HepG2 (cell line): ENCODE data around the gene IL2RG. TPM values are rescaled to one million over a fixed set of nuclear protein-coding genes. Genes with fewer than 3 reads are reported as not detected.

Experiments
- KAT8 ChIP-seq: IDR thresholded peaks from 2 replicates; pipeline ENCODE4 v1.6.1; 2016; ENCODE audit warnings: missing genetic modification reagents, missing compliant biosample characterization
- KDM1A ChIP-seq: IDR thresholded peaks from 2 replicates; pipeline ENCODE4 v1.6.1; 2016; ENCODE audit warnings: missing compliant biosample characterization
- MAFF ChIP-seq: IDR thresholded peaks from 2 replicates; pipeline ENCODE4 v1.6.1; 2011; ENCODE audit warnings: low read depth, low read length, improper control_type of control experiment
- MIER2 ChIP-seq: IDR thresholded peaks from 2 replicates; pipeline ENCODE4 v1.6.1; 2016; ENCODE audit warnings: missing biosample characterization, missing genetic modification reagents
- NFYB ChIP-seq: sonication (generic); formaldehyde crosslinking; IDR thresholded peaks from 2 replicates; pipeline ENCODE4 v1.4.0; 2020; ENCODE audit warnings: missing genetic modification reagents
- PHF5A ChIP-seq: IDR thresholded peaks from one replicate; pipeline ENCODE4 v1.6.1; 2018; ENCODE audit warnings: low read depth, missing genetic modification reagents; ENCODE audit not compliant: unreplicated experiment
- RELA ChIP-seq: sonication (generic); formaldehyde crosslinking; IDR thresholded peaks from 2 replicates; pipeline ENCODE4 v1.4.0; 2020; ENCODE audit warnings: missing genetic modification reagents
- SAFB2 ChIP-seq: sonication (generic); formaldehyde crosslinking; IDR thresholded peaks from 2 replicates; pipeline ENCODE4 v1.5.1; 2020; ENCODE audit warnings: missing genetic modification reagents, low read depth, mild to moderate bottlenecking, borderline replicate concordance
- SIX1 ChIP-seq: sonication (generic); formaldehyde crosslinking; IDR thresholded peaks from 2 replicates; pipeline ENCODE4 v1.4.0; 2020; ENCODE audit warnings: missing genetic modification reagents, borderline replicate concordance
- THYN1 ChIP-seq: sonication (generic); formaldehyde crosslinking; IDR thresholded peaks from 2 replicates; pipeline ENCODE4 v1.8.1; 2023; ENCODE audit warnings: low read depth, mild to moderate bottlenecking, moderate library complexity, missing genetic modification reagents, borderline replicate concordance
- TOPORS ChIP-seq: sonication (generic); formaldehyde crosslinking; IDR thresholded peaks from 2 replicates; pipeline ENCODE4 v1.8.0; 2023; ENCODE audit warnings: mild to moderate bottlenecking, missing genetic modification reagents
- ZFP41 ChIP-seq: sonication (generic); formaldehyde crosslinking; IDR thresholded peaks from 2 replicates; pipeline ENCODE4 v1.4.0; 2020; ENCODE audit warnings: mild to moderate bottlenecking, missing genetic modification reagents, borderline replicate concordance
- ZFP90 ChIP-seq: sonication (generic); formaldehyde crosslinking; IDR thresholded peaks from 2 replicates; pipeline ENCODE4 v1.8.0; 2022; ENCODE audit warnings: missing genetic modification reagents, mild to moderate bottlenecking, inconsistent platforms, borderline replicate concordance
- ZNF329 ChIP-seq: sonication (generic); formaldehyde crosslinking; IDR thresholded peaks from 2 replicates; pipeline ENCODE4 v1.9.0; 2021; ENCODE audit warnings: low read depth, mild to moderate bottlenecking, missing genetic modification reagents
- ZNF383 ChIP-seq: sonication (generic); formaldehyde crosslinking; IDR thresholded peaks from 2 replicates; pipeline ENCODE4 v1.4.0; 2020; ENCODE audit warnings: missing genetic modification reagents, mild to moderate bottlenecking, borderline replicate concordance
- ZNF44 ChIP-seq: sonication (generic); formaldehyde crosslinking; IDR thresholded peaks from 2 replicates; pipeline ENCODE4 v1.5.1; 2020; ENCODE audit warnings: mild to moderate bottlenecking, missing genetic modification reagents
- polyA plus RNA-seq, 8 experiments: library from polyadenylated mRNA; depleted of rRNA in 3 of 8; stranded (reverse) in 7 of 8; unstranded in 1 of 8; fragments of >200 nt; fragmentation: Illumina TruSeq in 4 of 8; extraction: Trizol in 4 of 8; gene quantifications; 2 replicates each; pipeline versions ENCODE4 v1.2.1 to v1.2.3, GENCODE V29; 2011 to 2016; ENCODE audit warnings: low read depth in 4 of 8, missing spikeins in 1 of 8, mixed read lengths in 1 of 8; ENCODE audit not compliant: insufficient read depth in 1 of 8
- total RNA-seq, 5 experiments: library from RNA; depleted of rRNA; stranded (reverse); fragments of >200 nt; fragmentation: Illumina TruSeq; extraction: Trizol; gene quantifications; 2 replicates each; pipeline ENCODE4 v1.2.3, GENCODE V29; 2016; ENCODE audit warnings: low read depth in 1 of 5
- TF ChIP-seq, protein P1 (sequence below), 2 experiments: sonication (generic) in 1 of 2; formaldehyde crosslinking in 1 of 2; IDR thresholded peaks; 2 replicates each; pipeline versions ENCODE4 v1.4.0 to v1.6.1; 2016 to 2020; ENCODE audit warnings: borderline replicate concordance in 1 of 2, low read depth in 1 of 2, mild to moderate bottlenecking in 1 of 2, missing genetic modification reagents in 1 of 2
- TF ChIP-seq, protein P2 (sequence below): sonication (generic); formaldehyde crosslinking; IDR thresholded peaks from 2 replicates; pipeline ENCODE4 v1.5.0; 2020; ENCODE audit warnings: mild to moderate bottlenecking, missing genetic modification reagents, borderline replicate concordance
- TF ChIP-seq, protein P3 (sequence below): sonication (generic); formaldehyde crosslinking; conservative IDR thresholded peaks from 2 replicates; pipeline ENCODE4 v1.4.0; 2020; ENCODE audit warnings: mild to moderate bottlenecking, missing genetic modification reagents, moderate library complexity

Gene IL2RG
- total and polyA plus RNA-seq, 2 of the 13 experiments (the other 11 are each of a cell fraction or from before 2014, with no cell fraction given), result 0.98 TPM; not detected in 1

DNA sequence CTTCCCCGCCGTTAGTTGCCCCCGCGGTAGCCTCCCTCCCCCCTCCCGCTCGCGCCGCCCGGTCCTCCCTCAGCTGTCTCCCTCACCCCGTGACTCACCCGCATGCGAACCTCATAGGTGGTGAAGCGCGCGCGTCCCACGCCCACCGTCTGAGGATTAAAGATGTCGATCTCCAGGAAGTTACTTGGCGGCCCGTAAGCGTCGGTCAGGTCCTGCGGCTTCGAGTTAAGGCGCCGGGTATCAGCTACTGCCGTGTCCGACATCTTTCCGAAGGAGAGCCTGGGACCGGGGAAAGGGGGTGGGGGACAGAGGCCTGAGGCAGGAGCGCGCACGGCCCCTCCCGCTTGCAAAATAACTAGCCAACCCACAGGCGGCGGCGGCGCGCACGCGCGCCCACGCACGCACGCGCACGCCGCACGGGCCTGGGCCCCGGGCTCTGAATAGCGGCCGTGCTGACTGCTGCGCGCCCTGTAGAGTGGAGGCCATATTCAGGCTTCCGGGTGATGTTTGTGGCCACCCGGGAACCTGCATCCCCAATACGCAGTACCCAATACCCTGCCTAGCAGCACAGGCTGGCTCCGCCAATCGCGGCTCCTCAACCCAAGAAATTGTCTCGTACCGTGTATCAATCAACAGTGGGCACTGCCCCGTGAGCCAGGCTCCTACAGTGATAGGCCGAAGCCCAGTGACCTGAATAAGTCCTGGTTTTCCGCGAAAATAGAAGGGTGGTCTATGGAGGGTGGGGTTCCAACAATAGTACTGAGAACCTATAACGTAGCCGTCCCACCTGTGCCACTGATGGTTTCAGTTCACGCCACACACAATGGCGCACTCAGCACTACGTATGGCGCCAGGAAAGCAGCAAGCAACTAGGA, 43.1 kb downstream of the IL2RG start, which contains the start of gene SNX12 (continued):
- TF ChIP-seq PHF5A (CRISPR knock-in tag) (no peak), ZNF383 (CRISPR knock-in tag) (no peak), TOPORS (no peak), MIER2 (CRISPR knock-in tag) (no peak), ZFP41 (CRISPR knock-in tag) (no peak), KDM1A (no peak), KAT8 (peak; percentile 77), ZNF329 (CRISPR knock-in tag) (no peak), SAFB2 (CRISPR knock-in tag) (no peak), ZFP90 (CRISPR knock-in tag) (no peak), ZNF44 (CRISPR knock-in tag) (no peak), SIX1 (no peak), RELA (CRISPR knock-in tag) (no peak), THYN1 (CRISPR knock-in tag) (no peak), NFYB (CRISPR knock-in tag) (peak; percentile 86), MAFF (no peak)
- TF ChIP-seq, protein P1, sequence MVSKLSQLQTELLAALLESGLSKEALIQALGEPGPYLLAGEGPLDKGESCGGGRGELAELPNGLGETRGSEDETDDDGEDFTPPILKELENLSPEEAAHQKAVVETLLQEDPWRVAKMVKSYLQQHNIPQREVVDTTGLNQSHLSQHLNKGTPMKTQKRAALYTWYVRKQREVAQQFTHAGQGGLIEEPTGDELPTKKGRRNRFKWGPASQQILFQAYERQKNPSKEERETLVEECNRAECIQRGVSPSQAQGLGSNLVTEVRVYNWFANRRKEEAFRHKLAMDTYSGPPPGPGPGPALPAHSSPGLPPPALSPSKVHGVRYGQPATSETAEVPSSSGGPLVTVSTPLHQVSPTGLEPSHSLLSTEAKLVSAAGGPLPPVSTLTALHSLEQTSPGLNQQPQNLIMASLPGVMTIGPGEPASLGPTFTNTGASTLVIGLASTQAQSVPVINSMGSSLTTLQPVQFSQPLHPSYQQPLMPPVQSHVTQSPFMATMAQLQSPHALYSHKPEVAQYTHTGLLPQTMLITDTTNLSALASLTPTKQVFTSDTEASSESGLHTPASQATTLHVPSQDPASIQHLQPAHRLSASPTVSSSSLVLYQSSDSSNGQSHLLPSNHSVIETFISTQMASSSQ (IDR thresholded peaks at IDR 0.05; ENCODE audit: low read depth), result no peak; the same call in 1 of the 2 replicates
- TF ChIP-seq, protein P1 (CRISPR knock-in tag; IDR thresholded peaks at IDR 0.05; ENCODE audit: borderline replicate concordance), result peak; percentile 50; the same call in 1 of the 2 replicates
- TF ChIP-seq, protein P2, sequence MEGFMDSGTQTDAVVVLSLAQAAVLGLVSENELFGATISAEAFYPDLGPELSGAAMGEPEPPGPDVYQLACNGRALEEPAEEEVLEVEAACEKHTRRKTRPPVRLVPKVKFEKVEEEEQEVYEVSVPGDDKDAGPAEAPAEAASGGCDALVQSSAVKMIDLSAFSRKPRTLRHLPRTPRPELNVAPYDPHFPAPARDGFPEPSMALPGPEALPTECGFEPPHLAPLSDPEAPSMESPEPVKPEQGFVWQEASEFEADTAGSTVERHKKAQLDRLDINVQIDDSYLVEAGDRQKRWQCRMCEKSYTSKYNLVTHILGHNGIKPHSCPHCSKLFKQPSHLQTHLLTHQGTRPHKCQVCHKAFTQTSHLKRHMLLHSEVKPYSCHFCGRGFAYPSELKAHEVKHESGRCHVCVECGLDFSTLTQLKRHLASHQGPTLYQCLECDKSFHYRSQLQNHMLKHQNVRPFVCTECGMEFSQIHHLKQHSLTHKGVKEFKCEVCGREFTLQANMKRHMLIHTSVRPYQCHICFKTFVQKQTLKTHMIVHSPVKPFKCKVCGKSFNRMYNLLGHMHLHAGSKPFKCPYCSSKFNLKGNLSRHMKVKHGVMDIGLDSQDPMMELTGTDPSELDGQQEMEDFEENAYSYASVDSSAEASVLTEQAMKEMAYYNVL (CRISPR knock-in tag), result no peak
- TF ChIP-seq, protein P3, sequence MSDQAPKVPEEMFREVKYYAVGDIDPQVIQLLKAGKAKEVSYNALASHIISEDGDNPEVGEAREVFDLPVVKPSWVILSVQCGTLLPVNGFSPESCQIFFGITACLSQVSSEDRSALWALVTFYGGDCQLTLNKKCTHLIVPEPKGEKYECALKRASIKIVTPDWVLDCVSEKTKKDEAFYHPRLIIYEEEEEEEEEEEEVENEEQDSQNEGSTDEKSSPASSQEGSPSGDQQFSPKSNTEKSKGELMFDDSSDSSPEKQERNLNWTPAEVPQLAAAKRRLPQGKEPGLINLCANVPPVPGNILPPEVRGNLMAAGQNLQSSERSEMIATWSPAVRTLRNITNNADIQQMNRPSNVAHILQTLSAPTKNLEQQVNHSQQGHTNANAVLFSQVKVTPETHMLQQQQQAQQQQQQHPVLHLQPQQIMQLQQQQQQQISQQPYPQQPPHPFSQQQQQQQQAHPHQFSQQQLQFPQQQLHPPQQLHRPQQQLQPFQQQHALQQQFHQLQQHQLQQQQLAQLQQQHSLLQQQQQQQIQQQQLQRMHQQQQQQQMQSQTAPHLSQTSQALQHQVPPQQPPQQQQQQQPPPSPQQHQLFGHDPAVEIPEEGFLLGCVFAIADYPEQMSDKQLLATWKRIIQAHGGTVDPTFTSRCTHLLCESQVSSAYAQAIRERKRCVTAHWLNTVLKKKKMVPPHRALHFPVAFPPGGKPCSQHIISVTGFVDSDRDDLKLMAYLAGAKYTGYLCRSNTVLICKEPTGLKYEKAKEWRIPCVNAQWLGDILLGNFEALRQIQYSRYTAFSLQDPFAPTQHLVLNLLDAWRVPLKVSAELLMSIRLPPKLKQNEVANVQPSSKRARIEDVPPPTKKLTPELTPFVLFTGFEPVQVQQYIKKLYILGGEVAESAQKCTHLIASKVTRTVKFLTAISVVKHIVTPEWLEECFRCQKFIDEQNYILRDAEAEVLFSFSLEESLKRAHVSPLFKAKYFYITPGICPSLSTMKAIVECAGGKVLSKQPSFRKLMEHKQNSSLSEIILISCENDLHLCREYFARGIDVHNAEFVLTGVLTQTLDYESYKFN (CRISPR knock-in tag), result no peak; the same call in 1 of the 2 replicates
